ENCODE data around the gene PRCD.

The PRCD gene

GRCh38 chr17:76575570-76575969 lies 35.7 kb downstream of the PRCD start:
- no peak overlapping the region for H2AFZ ChIP-seq (ENCODE audit: low read depth, low read length)
- H3K27me3 ChIP-seq (ENCODE audit: insufficient read depth, low read length): peaks cover 4% of the 10 kb centered on the region
- H3K4me1 ChIP-seq (ENCODE audit: insufficient read depth, low read length): no peaks in the 10 kb centered on the region
- H3K9me3 ChIP-seq (ENCODE audit: low read length): no peaks in the 10 kb centered on the region
- H3K4me3 ChIP-seq (ENCODE audit: low read length): no peak overlapping the region
- no peaks in the 10 kb centered on the region for H3K36me3 ChIP-seq (ENCODE audit: insufficient read depth, low read length)

GRCh38 chr17:76576189-76576588 lies 36.3 kb downstream of the PRCD start:
- peaks cover 5% of the 10 kb centered on the region for H3K27me3 ChIP-seq (ENCODE audit: insufficient read depth, low read length)
- no peaks in the 10 kb centered on the region for H3K36me3 ChIP-seq (ENCODE audit: insufficient read depth, low read length)
- H3K9me3 ChIP-seq (ENCODE audit: low read length): no peaks in the 10 kb centered on the region
- no peak overlapping the region for H2AFZ ChIP-seq (ENCODE audit: low read depth, low read length)
- H3K4me3 ChIP-seq (ENCODE audit: low read length): no peak overlapping the region
- no peaks in the 10 kb centered on the region for H3K4me1 ChIP-seq (ENCODE audit: insufficient read depth, low read length)

- no peaks in the 10 kb centered on the region for H3K9me3 ChIP-seq (ENCODE audit: low read length)
- H2AFZ ChIP-seq (ENCODE audit: low read depth, low read length): no peak overlapping the region
- no peak overlapping the region for H3K4me3 ChIP-seq (ENCODE audit: low read length)
- H3K36me3 ChIP-seq (ENCODE audit: insufficient read depth, low read length): no peaks in the 10 kb centered on the region
- no peaks in the 10 kb centered on the region for H3K4me1 ChIP-seq (ENCODE audit: insufficient read depth, low read length)
- peaks cover 14% of the 10 kb centered on the region for H3K27me3 ChIP-seq (ENCODE audit: insufficient read depth, low read length)
Measured at GRCh38 chr17:76577876-76578275, 38.0 kb downstream of the PRCD start.

- Histone ChIP-seq H3K4me3 (ENCODE audit: low read length) (no peak overlapping the region), H3K4me1 (ENCODE audit: insufficient read depth, low read length) (no peaks in the 10 kb centered on the region), H3K27me3 (ENCODE audit: insufficient read depth, low read length) (peaks cover 18% of the 10 kb centered on the region), H2AFZ (ENCODE audit: low read depth, low read length) (no peak overlapping the region), H3K9me3 (ENCODE audit: low read length) (no peaks in the 10 kb centered on the region), H3K36me3 (ENCODE audit: insufficient read depth, low read length) (no peaks in the 10 kb centered on the region)
Measured at GRCh38 chr17:76578376-76578775, 38.5 kb downstream of the PRCD start.

- no peaks in the 10 kb centered on the region for H3K4me1 ChIP-seq (ENCODE audit: insufficient read depth, low read length)
- no peak overlapping the region for H2AFZ ChIP-seq (ENCODE audit: low read depth, low read length)
- no peaks in the 10 kb centered on the region for H3K9me3 ChIP-seq (ENCODE audit: low read length)
- H3K4me3 ChIP-seq (ENCODE audit: low read length): no peak overlapping the region
- H3K27me3 ChIP-seq (ENCODE audit: insufficient read depth, low read length): peaks cover 23% of the 10 kb centered on the region
- H3K36me3 ChIP-seq (ENCODE audit: insufficient read depth, low read length): no peaks in the 10 kb centered on the region
Measured at GRCh38 chr17:76579281-76579680, 39.4 kb downstream of the PRCD start.

- Histone ChIP-seq H2AFZ (ENCODE audit: low read depth, low read length) (no peak overlapping the region), H3K4me3 (ENCODE audit: low read length) (no peak overlapping the region), H3K9me3 (ENCODE audit: low read length) (no peaks in the 10 kb centered on the region), H3K36me3 (ENCODE audit: insufficient read depth, low read length) (no peaks in the 10 kb centered on the region), H3K4me1 (ENCODE audit: insufficient read depth, low read length) (peaks cover 11% of the 10 kb centered on the region), H3K27me3 (ENCODE audit: insufficient read depth, low read length) (peaks cover 44% of the 10 kb centered on the region)
Measured at GRCh38 chr17:76581515-76581914, 41.7 kb downstream of the PRCD start.

- Histone ChIP-seq H3K27me3 (ENCODE audit: insufficient read depth, low read length) (peaks cover 55% of the 10 kb centered on the region), H3K9me3 (ENCODE audit: low read length) (no peaks in the 10 kb centered on the region), H3K36me3 (ENCODE audit: insufficient read depth, low read length) (no peaks in the 10 kb centered on the region), H3K4me3 (ENCODE audit: low read length) (no peak overlapping the region), H2AFZ (ENCODE audit: low read depth, low read length) (no peak overlapping the region), H3K4me1 (ENCODE audit: insufficient read depth, low read length) (peaks cover 11% of the 10 kb centered on the region)
Measured at GRCh38 chr17:76582660-76583059, 42.8 kb downstream of the PRCD start.

DNA sequence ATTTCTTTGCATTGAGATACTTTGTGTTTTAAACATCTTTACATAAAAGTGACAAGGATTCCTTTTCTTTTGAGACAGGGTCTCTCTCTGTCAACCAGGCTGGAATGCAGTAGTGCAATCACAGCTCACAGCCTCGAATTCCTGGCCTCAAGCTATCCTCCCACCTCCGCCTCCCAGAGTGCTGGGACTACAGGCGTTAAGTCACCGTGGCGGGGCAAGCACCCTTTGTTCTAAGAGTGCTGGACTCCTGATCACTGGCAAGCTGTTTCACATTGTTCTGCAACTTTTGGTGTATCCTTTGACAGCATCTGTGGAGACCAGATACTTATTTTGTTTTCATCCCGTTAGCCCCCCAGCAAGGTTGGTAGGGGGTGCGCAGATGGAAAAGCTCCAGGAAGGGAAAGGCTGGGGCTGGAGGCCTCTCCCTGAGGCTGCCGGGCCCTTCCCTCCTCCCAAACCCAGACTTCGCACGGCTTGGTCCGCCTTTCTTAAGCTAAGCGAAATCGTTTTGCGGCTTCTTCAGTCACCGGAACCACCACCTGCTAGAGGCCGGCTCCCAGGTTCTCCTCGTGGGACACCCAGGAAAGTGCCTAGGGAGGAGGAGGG lies 44.7 kb downstream of the PRCD start:
- Histone ChIP-seq H3K4me3 (ENCODE audit: low read length) (no peak overlapping the region), H2AFZ (ENCODE audit: low read depth, low read length) (no peak overlapping the region), H3K36me3 (ENCODE audit: insufficient read depth, low read length) (no peaks in the 10 kb centered on the region), H3K9me3 (ENCODE audit: low read length) (no peaks in the 10 kb centered on the region), H3K4me1 (ENCODE audit: insufficient read depth, low read length) (peaks cover 11% of the 10 kb centered on the region), H3K27me3 (ENCODE audit: insufficient read depth, low read length) (peaks cover 62% of the 10 kb centered on the region)

DNA sequence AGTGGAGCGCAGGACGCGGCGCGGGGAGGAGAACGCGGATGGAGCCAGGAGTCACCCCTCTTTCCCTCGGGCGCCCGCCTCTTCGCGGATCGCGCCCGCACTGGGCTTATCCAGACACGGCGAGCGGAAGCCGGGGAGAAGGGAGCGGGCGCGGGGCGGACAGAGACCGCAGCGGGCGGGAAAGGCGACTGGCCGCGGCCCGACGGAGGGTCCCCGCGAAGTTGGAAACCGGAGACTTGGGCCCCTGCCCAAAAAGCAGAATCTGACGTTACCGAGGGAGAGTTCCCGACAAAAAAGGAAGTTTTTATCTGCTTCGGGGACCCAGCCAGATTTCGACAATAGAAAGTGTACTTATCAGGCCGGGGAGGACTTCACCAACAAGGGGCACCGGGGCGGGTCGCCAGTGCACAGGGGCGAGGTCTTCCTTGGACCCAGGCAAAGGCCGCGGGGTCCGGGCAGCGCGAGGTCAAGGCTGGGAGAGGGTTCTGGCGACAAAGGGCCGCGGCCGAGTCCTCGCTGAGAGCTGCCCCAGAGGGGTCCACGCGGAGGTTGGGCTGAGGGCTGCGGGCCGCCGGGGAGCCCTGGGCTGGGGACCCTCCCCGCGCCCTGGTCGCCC lies 45.3 kb downstream of the PRCD start:
- H3K9me3 ChIP-seq (ENCODE audit: low read length): no peaks in the 10 kb centered on the region
- H2AFZ ChIP-seq (ENCODE audit: low read depth, low read length): peak overlapping the region; percentile 80
- H3K4me1 ChIP-seq (ENCODE audit: insufficient read depth, low read length): peaks cover 11% of the 10 kb centered on the region
- H3K4me3 ChIP-seq (ENCODE audit: low read length): peak overlapping the region; percentile 7
- H3K36me3 ChIP-seq (ENCODE audit: insufficient read depth, low read length): no peaks in the 10 kb centered on the region
- peaks cover 62% of the 10 kb centered on the region for H3K27me3 ChIP-seq (ENCODE audit: insufficient read depth, low read length)

- peak within 1 kb of the TSS; percentile 80 for H2AFZ ChIP-seq (ENCODE audit: low read depth, low read length)
- H3K4me1 ChIP-seq (ENCODE audit: insufficient read depth, low read length): peaks cover 11% of the 10 kb centered on the region
- no peaks in the 10 kb centered on the region for H3K9me3 ChIP-seq (ENCODE audit: low read length)
- peak within 1 kb of the TSS; percentile 7 for H3K4me3 ChIP-seq (ENCODE audit: low read length)
- H3K27me3 ChIP-seq (ENCODE audit: insufficient read depth, low read length): peaks cover 62% of the 10 kb centered on the region
- no peaks in the 10 kb centered on the region for H3K36me3 ChIP-seq (ENCODE audit: insufficient read depth, low read length)
Measured at GRCh38 chr17:76585649-76586593, 46.1 kb downstream of the PRCD start, which contains the start of gene ST6GALNAC2. Gene ST6GALNAC2, minus strand, starts transcription at chr17:76585860. Its CDS starts 52 bp downstream, at chr17:76585808.

GRCh38 chr17:76586741-76587487 lies 47.1 kb downstream of the PRCD start:
- no peaks in the 10 kb centered on the region for H3K9me3 ChIP-seq (ENCODE audit: low read length)
- H2AFZ ChIP-seq (ENCODE audit: low read depth, low read length): no peak overlapping the region
- H3K4me1 ChIP-seq (ENCODE audit: insufficient read depth, low read length): peaks cover 11% of the 10 kb centered on the region
- H3K36me3 ChIP-seq (ENCODE audit: insufficient read depth, low read length): no peaks in the 10 kb centered on the region
- H3K27me3 ChIP-seq (ENCODE audit: insufficient read depth, low read length): peaks cover 56% of the 10 kb centered on the region
- H3K4me3 ChIP-seq (ENCODE audit: low read length): no peak overlapping the region

- H3K9me3 ChIP-seq (ENCODE audit: low read length): no peaks in the 10 kb centered on the region
- H3K4me3 ChIP-seq (ENCODE audit: low read length): no peak overlapping the region
- H3K4me1 ChIP-seq (ENCODE audit: insufficient read depth, low read length): peaks cover 11% of the 10 kb centered on the region
- H3K36me3 ChIP-seq (ENCODE audit: insufficient read depth, low read length): no peaks in the 10 kb centered on the region
- H2AFZ ChIP-seq (ENCODE audit: low read depth, low read length): no peak overlapping the region
- H3K27me3 ChIP-seq (ENCODE audit: insufficient read depth, low read length): peaks cover 49% of the 10 kb centered on the region
Measured at GRCh38 chr17:76588182-76588581, 48.3 kb downstream of the PRCD start.
